HG03378 (cell line): Measurements from ENCODE around the gene RRP9.

Experiments used
- ATAC-seq: cut with Tn5 transposase; IDR thresholded peaks from one replicate; pipeline ENCODE4 v1.9.1; 2021; ENCODE audit warnings: mild to moderate bottlenecking, moderate library complexity; ENCODE audit not compliant: unreplicated experiment

The RRP9 gene

GRCh38 chr3:51974277-51974962 lies 32.7 kb upstream of the RRP9 start:
- ATAC-seq: no peak

GRCh38 chr3:51971350-51971749 lies 29.6 kb upstream of the RRP9 start:
- no peak for ATAC-seq

- ATAC-seq: no peak
Observed at GRCh38 chr3:51970606-51971300, 29.0 kb upstream of the RRP9 start.

- no peak for ATAC-seq
Observed at GRCh38 chr3:51969841-51970240, 28.1 kb upstream of the RRP9 start.

GRCh38 chr3:51968883-51969678 lies 27.4 kb upstream of the RRP9 start:
- ATAC-seq: no peak

GRCh38 chr3:51968170-51968775 lies 26.6 kb upstream of the RRP9 start:
- no peak for ATAC-seq

- no peak for ATAC-seq
Observed at GRCh38 chr3:51967384-51968169, 25.9 kb upstream of the RRP9 start, which contains the start of gene PCBP4. TSS of gene PCBP4 (minus strand) at chr3:51967454. CDS start at chr3:51961240, 6,214 bp downstream.

- ATAC-seq: no peak
Observed at GRCh38 chr3:51966922-51967383, 25.2 kb upstream of the RRP9 start.

GRCh38 chr3:51966486-51966885 lies 24.8 kb upstream of the RRP9 start:
- no peak for ATAC-seq

- ATAC-seq: no peak
Observed at GRCh38 chr3:51966016-51966415, 24.3 kb upstream of the RRP9 start.

- no peak for ATAC-seq
Observed at GRCh38 chr3:51964521-51964920, 22.8 kb upstream of the RRP9 start.

GRCh38 chr3:51963951-51964451 lies 22.3 kb upstream of the RRP9 start:
- ATAC-seq: no peak

- ATAC-seq: no peak
Observed at GRCh38 chr3:51962854-51963530, 21.3 kb upstream of the RRP9 start.

- ATAC-seq: no peak
Observed at GRCh38 chr3:51961602-51962569, 20.2 kb upstream of the RRP9 start.

GRCh38 chr3:51961011-51961410 lies 19.3 kb upstream of the RRP9 start:
- ATAC-seq: no peak

GRCh38 chr3:51960386-51960785 lies 18.7 kb upstream of the RRP9 start:
- no peak for ATAC-seq

- no peak for ATAC-seq
Observed at GRCh38 chr3:51959651-51960050, 17.9 kb upstream of the RRP9 start.
